IPS DF 6.9 (cell line): ENCODE results near the gene SLC4A11.
"Not testable (repeated sequence)": the region's sequence is repeated elsewhere in the genome, so short reads cannot be mapped to it uniquely, and the experiment has no call there.

Experiments
- DNase-seq: peaks from one replicate; pipeline ENCODE4 v3.0.0-alpha.2; 2013; ENCODE audit warnings: low read depth, low spot score
- H3K27ac ChIP-seq: one replicate; pipeline ENCODE4 v1.5.1; 2013; ENCODE audit warnings: low read length, control low read depth
- H3K27me3 ChIP-seq: 2 replicates; pipeline ENCODE4 v1.6.1; 2013; ENCODE audit warnings: mild to moderate bottlenecking, low read length; ENCODE audit not compliant: control insufficient read depth, insufficient read depth
- H3K36me3 ChIP-seq: 2 replicates; pipeline ENCODE4 v1.6.1; 2013; ENCODE audit warnings: low read length; ENCODE audit not compliant: control insufficient read depth, insufficient read depth
- H3K4me1 ChIP-seq: 2 replicates; pipeline ENCODE4 v1.6.1; 2013; ENCODE audit warnings: low read length; ENCODE audit not compliant: control insufficient read depth, insufficient read depth
- H3K4me3 ChIP-seq: 2 replicates; pipeline ENCODE4 v1.5.1; 2013; ENCODE audit warnings: mild to moderate bottlenecking, low read length
- H3K9me3 ChIP-seq: 2 replicates; pipeline ENCODE4 v1.6.1; 2013; ENCODE audit warnings: low read length, inconsistent platforms; ENCODE audit not compliant: control insufficient read depth, insufficient read depth
- WGBS: extraction: QIAGEN DNeasy Blood & Tissue Kit; methylation state at CpG from one replicate; pipeline ENCODE4 v1.1.7; 2013; ENCODE audit warnings: mixed read lengths, missing lambda C conversion rate; ENCODE audit not compliant: insufficient read length, insufficient coverage; 5-methylcytosine and 5-hydroxymethylcytosine counted together

The SLC4A11 gene

DNA sequence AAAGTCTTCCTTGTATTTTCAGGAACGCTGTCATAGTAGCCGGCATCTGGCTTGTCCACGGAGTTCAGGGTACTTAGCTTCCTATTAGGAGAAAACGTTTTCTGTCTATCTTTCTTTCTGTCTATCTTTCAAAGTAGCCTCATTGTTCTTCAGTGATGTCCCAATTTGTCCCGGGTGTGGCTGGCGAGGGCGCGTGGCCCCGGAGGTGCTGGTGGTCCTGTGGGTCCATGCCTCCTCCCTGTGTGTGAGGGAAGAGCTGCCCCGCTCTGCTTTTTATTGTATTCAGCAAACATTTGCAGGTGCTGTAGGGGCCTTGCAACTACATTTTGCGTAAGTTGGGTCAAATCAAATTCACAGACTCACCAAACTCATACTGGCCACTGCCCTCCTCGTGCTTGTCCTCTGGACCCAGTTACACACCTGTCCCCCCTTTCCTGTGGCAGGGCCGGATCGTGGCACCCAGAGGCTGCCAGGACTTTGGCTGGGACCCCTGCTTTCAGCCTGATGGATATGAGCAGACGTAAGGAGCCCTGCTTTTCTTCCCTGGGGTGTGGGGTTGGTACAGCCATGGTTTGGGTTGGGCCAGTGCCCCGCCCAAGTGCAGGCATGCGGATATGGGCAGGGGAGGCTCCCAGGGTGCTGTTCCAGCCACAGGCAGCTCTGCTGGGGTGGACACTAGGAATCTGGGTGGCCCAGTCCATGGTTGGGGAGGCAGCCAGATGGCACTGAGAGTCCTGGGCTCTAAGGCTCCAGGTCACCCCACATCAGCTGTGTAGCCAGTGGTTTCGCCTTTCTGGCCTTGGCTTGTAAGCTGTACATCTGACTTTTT, 17.4 kb downstream of the SLC4A11 start:
- no peak overlapping the region for H3K4me3 ChIP-seq
- no peaks in the 10 kb centered on the region for H3K9me3 ChIP-seq
- no peaks in the 10 kb centered on the region for H3K27me3 ChIP-seq
- H3K4me1 ChIP-seq, result no peaks in the 10 kb centered on the region; the same call in 1 of the 2 replicates
- H3K27ac ChIP-seq, result no peak overlapping the region
- no CpG with 5 or more reads among the region's 18 CpGs for WGBS
- DNase-seq, result no peak
- H3K36me3 ChIP-seq, result peaks cover 19% of the 10 kb centered on the region

DNA sequence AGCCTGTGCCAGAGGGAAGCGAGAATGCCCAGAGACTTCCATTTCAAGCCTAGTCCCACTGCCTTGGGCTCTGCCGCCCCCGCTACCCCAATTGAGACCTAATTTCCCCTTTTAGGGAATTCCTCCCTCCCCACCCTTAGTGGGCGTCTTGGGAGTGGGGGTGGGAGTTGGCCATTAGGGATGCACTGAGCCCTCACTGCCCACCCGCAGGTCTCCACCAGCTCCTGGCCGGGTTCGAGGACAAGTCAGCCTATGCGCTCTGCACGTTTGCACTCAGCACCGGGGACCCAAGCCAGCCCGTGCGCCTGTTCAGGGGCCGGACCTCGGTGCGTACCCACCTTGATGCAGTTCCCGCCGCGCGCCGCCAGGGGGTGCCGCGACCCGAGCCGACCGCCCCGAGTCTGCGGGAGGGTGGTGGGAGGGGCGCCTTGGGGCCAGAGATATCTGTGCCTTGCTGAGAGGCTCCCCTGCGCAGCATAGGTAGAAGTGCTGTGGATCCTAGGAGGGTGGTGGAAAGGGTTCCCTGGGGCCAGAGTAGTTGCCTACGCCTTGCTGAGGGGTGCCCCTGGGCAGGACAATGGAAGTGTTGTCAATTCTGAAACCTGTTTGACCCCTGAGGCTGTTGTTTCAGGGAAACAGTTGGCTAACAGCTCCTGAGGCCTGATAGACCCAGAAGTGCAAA, 20.5 kb downstream of the SLC4A11 start:
- H3K27me3 ChIP-seq, result no peaks in the 10 kb centered on the region
- no CpG with 5 or more reads among the region's 30 CpGs for WGBS
- H3K36me3 ChIP-seq, result peaks cover 21% of the 10 kb centered on the region
- no peak overlapping the region for H3K4me3 ChIP-seq
- no peak overlapping the region for H3K27ac ChIP-seq
- DNase-seq, result no peak
- no peaks in the 10 kb centered on the region; the same call in 1 of the 2 replicates for H3K4me1 ChIP-seq
- H3K9me3 ChIP-seq, result no peaks in the 10 kb centered on the region

DNA sequence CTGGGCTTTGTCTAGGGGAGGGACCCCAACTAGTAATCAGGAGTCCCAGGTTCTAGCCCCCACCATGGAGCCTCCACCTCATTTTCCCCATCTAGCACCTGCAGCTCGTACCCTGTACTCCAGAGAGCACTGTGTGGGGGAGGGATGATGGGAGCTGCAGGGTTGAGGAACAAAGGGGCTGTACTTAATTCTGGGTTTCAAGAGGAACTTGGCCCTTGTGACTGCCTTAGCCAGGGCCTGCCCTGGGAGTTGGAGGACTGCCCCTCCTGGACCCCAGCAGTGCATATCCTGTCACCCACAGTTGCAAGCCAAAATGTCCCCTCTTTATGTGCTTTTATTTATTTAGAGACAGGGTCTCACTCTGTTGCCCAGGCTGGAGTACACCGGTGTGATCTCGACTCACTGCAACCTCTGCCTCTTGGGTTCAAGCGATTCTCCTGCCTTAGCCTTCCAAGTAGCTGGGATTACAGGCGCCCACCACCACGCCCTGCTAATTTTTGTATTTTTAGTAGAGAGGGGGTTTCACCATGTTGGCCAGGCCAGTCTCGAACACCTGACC, 23.6 kb downstream of the SLC4A11 start:
- not testable (repeated sequence) for H3K27ac ChIP-seq, H3K9me3 ChIP-seq, H3K4me1 ChIP-seq, H3K27me3 ChIP-seq, DNase-seq, H3K4me3 ChIP-seq
- peaks cover 12% of the 10 kb centered on the region for H3K36me3 ChIP-seq
- no CpG with 5 or more reads among the region's 7 CpGs for WGBS

DNA sequence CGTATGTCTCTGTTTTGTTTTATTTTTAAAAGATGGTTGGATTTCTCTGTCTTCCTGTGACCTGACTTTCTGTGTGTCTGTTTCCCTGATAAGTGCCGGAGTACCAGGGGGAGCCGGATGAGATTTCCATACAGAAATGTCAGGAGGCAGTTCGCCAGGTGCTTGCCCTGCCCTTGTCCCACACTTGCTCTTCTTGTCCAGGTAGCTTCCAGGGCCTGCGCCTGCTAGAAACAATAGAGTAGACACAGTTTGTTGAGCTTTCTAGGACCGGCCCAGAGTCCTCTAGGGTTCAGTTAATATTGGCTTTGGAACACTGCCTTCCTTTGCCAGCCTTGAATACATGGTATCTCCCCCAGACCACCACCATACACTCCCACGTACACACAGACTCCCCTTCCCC, 25.8 kb downstream of the SLC4A11 start:
- no peak for DNase-seq
- Histone ChIP-seq H3K9me3 (no peaks in the 10 kb centered on the region), H3K4me1 (peaks cover 3% of the 10 kb centered on the region), H3K27me3 (no peaks in the 10 kb centered on the region), H3K4me3 (no peak overlapping the region), H3K36me3 (peaks cover 12% of the 10 kb centered on the region), H3K27ac (no peak overlapping the region)
- no CpG with 5 or more reads among the region's 7 CpGs for WGBS

DNA sequence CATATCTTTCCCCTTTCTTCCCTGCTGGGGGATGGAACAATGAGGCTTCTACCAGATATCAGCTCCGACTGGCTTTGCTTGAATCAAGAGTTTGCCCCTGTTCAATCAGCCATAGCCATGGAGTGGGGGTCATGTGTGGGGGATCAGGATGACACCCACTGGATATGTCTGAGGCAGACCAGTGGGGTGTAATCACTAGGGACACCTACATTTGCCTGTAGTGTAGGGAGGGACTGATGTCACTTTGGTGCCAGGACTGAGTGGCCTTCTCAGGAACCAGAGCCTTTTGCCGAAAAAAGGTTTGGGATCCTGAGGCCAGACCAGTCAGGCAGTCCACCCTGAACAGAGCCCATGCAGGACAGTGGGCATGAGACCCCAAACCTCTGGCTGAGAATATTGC, 28.6 kb downstream of the SLC4A11 start:
- H3K27me3 ChIP-seq, result no peaks in the 10 kb centered on the region
- peaks cover 10% of the 10 kb centered on the region for H3K36me3 ChIP-seq
- no peak for DNase-seq
- no peaks in the 10 kb centered on the region for H3K9me3 ChIP-seq
- no peak overlapping the region for H3K27ac ChIP-seq
- WGBS, result no CpG with 5 or more reads among the region's 2 CpGs
- peak overlapping the region; percentile 95; the same call in 1 of the 2 replicates for H3K4me3 ChIP-seq
- peaks cover 3% of the 10 kb centered on the region for H3K4me1 ChIP-seq

DNA sequence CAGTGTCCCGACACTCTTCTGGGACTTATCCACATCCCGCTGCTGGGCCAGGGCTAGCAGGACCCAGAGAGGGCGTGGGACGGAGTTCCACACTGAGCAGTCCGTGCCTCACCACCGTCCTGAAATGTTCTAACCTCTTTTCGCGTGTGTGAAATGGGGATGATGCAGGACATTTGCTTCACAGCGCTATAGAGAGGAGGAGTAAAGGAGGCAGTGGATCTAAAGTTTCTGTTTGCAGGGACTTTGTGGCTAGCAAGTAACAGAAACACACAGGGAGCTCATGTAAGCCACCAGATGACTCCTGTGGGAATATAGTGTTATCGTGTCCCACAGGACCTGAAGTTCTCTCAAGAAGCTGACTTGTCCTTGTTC, 29.1 kb downstream of the SLC4A11 start:
- Histone ChIP-seq H3K9me3 (no peaks in the 10 kb centered on the region), H3K4me1 (peaks cover 3% of the 10 kb centered on the region), H3K27ac (no peak overlapping the region), H3K36me3 (peaks cover 9% of the 10 kb centered on the region), H3K27me3 (no peaks in the 10 kb centered on the region), H3K4me3 (peak overlapping the region; percentile 95)
- no peak for DNase-seq
- no CpG with 5 or more reads among the region's 10 CpGs for WGBS

DNA sequence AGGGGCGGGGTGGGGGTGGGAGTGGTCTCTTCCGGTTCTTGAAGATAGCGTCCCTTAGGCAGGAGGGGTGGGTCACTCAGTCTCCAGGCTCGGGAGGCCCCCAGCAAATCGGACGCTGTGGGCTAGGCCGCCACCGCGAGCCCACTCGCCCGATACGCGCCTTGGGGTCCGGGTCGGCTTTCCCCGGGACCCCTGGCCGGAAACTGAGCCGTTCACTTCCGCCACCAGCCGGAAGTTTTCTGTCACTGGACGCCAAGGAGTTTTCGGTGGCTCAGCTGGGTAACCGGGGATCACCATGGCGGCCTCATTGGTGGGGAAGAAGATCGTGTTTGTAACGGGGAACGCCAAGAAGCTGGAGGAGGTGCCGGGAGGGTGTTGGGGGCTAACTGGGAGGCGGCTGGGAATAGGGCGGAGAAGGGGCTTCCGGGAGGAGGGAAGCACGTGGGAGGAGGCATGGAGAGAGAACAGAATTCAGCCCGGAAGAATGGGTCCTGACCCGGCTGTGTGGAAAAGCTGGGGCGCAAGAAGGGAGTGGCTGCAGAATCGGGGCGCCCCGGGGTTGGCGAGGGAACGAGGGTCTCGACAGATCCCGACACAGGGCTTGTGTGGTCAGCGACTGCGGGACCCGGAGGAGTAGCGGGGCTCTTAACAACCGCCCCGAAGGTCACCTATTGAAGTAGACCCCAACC, 29.6 kb downstream of the SLC4A11 start, which contains the start of gene ITPA:
TSS of gene ITPA (plus strand) at position 242 of the 689 bp plus-strand sequence. CDS start at position 296, 54 bp downstream.
- H3K36me3 ChIP-seq, result peaks cover 9% of the 10 kb centered on the region; the same call in 1 of the 2 replicates
- H3K27ac ChIP-seq, result no peak within 1 kb of the TSS
- WGBS, result no CpG with 5 or more reads among the region's 48 CpGs
- H3K4me1 ChIP-seq, result peaks cover 3% of the 10 kb centered on the region
- H3K9me3 ChIP-seq, result no peaks in the 10 kb centered on the region
- H3K27me3 ChIP-seq, result no peaks in the 10 kb centered on the region
- peak within 1 kb of the TSS; percentile 95 for H3K4me3 ChIP-seq
- peak; percentile 29 for DNase-seq

DNA sequence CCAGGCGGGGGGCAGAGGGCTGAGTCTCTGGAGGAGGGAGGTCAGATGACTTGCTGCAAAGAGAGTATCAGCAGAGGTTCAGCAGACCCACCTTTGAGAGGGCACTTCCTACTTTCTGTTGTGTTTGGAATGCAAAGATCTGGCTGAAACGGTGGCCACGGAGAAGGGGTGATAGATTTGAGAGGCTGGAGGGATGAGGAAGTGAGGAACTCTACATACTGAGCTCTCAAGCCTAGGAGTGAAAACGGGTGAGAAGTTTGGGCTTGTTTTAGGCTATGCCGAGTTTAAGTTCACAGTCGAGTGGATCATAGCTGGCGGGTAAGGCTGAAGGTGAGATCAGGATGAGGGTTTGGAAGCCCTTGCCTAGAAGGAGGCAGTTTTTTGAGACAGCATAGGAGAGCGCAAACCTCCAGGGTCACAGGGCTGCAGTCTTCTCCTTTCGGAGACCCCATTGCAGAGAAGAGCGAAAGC, 30.2 kb downstream of the SLC4A11 start:
- Histone ChIP-seq H3K27me3 (no peaks in the 10 kb centered on the region), H3K4me1 (peaks cover 3% of the 10 kb centered on the region), H3K4me3 (peak overlapping the region; percentile 95), H3K9me3 (no peaks in the 10 kb centered on the region), H3K27ac (no peak overlapping the region), H3K36me3 (peaks cover 7% of the 10 kb centered on the region; the same call in 1 of the 2 replicates)
- DNase-seq, result no peak
- no CpG with 5 or more reads among the region's 10 CpGs for WGBS

DNA sequence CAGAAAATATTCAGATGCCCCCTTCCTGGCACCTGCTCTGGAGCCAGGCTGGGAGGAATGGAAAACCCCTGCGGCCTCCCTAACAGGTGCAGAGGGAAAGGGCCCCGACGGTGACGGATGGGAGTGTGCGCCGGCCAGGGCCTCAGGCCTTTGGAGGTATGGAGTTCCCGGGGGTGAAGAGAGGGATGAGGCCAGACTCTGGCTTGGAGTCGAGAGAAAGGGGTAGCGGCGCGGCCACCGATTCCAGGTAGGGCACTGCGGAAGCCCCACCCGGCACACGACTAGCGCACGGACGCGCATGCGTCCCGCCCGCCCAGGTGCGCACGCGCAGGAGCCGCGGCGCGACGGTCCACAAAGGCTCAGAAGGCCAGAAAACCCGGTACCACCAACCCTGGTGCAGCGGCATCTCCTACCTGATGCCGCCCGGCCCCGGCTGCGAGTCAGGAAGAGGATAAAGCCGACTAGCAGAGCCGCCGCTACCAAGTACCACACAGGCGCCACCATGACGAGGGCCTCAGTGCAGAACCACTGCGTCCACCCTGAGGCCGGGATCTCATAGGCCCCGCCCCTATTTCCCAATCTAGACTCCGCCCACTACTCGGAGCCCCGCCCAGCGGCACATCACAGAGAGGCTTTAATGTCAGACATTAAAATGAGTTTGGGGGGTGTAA, 34.7 kb downstream of the SLC4A11 start, which contains the start of gene DDRGK1:
TSS of gene DDRGK1 (minus strand) at position 559 of the 671 bp plus-strand sequence. CDS start at position 504, 55 bp downstream.
- Histone ChIP-seq H3K27ac (no peak within 1 kb of the TSS), H3K4me1 (no peaks in the 10 kb centered on the region; the same call in 1 of the 2 replicates), H3K9me3 (no peaks in the 10 kb centered on the region), H3K4me3 (peak within 1 kb of the TSS; percentile 71; the same call in 1 of the 2 replicates), H3K36me3 (peaks cover 12% of the 10 kb centered on the region), H3K27me3 (no peaks in the 10 kb centered on the region)
- DNase-seq, result peak; percentile 58
- no CpG with 5 or more reads among the region's 48 CpGs for WGBS
